A549 (cell line): Measurements from ENCODE around the gene PALLD. TPM values are rescaled to one million over a fixed set of nuclear protein-coding genes. Genes with fewer than 3 reads are reported as not detected.
A peak's percentile ranks its signal among the peaks of the same experiment; 100 is the strongest.

Source experiments
- ATAC-seq, 2 experiments: fragments of 200-7000 bp in 1 of 2; fragments of >200 bp in 1 of 2; cut with Nextera tagmentation in 1 of 2; cut with Tn5 transposase in 1 of 2; 3 replicates each; pipeline versions ENCODE4 v1.8.0 to v1.9.1; 2018 to 2020; ENCODE audit warnings: mild to moderate bottlenecking in 1 of 2, moderate library complexity in 1 of 2
- CTCF ChIA-PET: fragments of 300-600 bp; sonication (Branson Sonifier 250); formaldehyde crosslinking; extraction: SDS; loops from one replicate; lab custom pipeline; 2021; ENCODE audit warnings: antibody characterized with exemption, inconsistent platforms; lab: Yijun Ruan, JAX
- POLR2A ChIA-PET: fragments of 350-600 bp; formaldehyde crosslinking; extraction: SDS; loops from one replicate; lab custom pipeline; 2021; ENCODE audit warnings: antibody characterized with exemption, inconsistent platforms; lab: Yijun Ruan, JAX
- DNase-seq, 2 experiments: peaks; one replicate each; pipeline versions ENCODE4 v3.0.0 to v3.0.0-alpha.2; 2011 to 2016; ENCODE audit warnings: low read depth in 1 of 2, low spot score in 1 of 2
- FAIRE-seq: peaks from 2 replicates; lab custom pipeline; 2011; peaks lifted over from hg19 to GRCh38; lab: Jason Lieb, UNC
- H3K27ac ChIP-seq, 2 experiments: fragments of >200 bp; sonication (Bioruptor Twin); formaldehyde crosslinking; 3 replicates each; pipeline ENCODE4 v1.5.1; 2016 to 2017
- H3K4me1 ChIP-seq: fragments of >200 bp; sonication (Bioruptor Twin); formaldehyde crosslinking; 3 replicates; pipeline ENCODE4 v1.6.1; 2016
- H3K4me2 ChIP-seq: fragments of >200 bp; sonication (Bioruptor Twin); formaldehyde crosslinking; 3 replicates; pipeline ENCODE4 v1.6.1; 2016
- H3K4me3 ChIP-seq: fragments of >200 bp; sonication (Bioruptor Twin); formaldehyde crosslinking; 3 replicates; pipeline ENCODE4 v1.5.1; 2016
- H3K9me3 ChIP-seq: fragments of >200 bp; sonication (Bioruptor Twin); formaldehyde crosslinking; 3 replicates; pipeline ENCODE4 v1.6.1; 2016
- CBX2 ChIP-seq: fragments of 200-600 bp; sonication (generic); IDR thresholded peaks from 2 replicates; pipeline ENCODE4 v1.6.1; 2016; ENCODE audit warnings: low read depth, mild to moderate bottlenecking, borderline replicate concordance
- EHF ChIP-seq: fragments of 250-450 bp; sonication (Bioruptor Pico); IDR thresholded peaks from 2 replicates; pipeline ENCODE4 v1.5.0; 2020; ENCODE audit warnings: mild to moderate bottlenecking
- EP300 ChIP-seq, 2 experiments: fragments of >200 bp; sonication (Bioruptor Twin); formaldehyde crosslinking; IDR thresholded peaks; 2 replicates in 1 of 2; 3 replicates in 1 of 2; pipeline ENCODE4 v1.6.1; 2016 to 2017
- ESRRA ChIP-seq: fragments of 150-350 bp; IDR thresholded peaks from 2 replicates; pipeline ENCODE4 v1.6.1; 2014; ENCODE audit warnings: mild to moderate bottlenecking, low read length, borderline replicate concordance
- HMGXB4 ChIP-seq: fragments of 250-450 bp; sonication (Bioruptor Pico); IDR thresholded peaks from 2 replicates; pipeline ENCODE4 v1.5.0; 2021; ENCODE audit warnings: mild to moderate bottlenecking, moderate library complexity, borderline replicate concordance
- JUN ChIP-seq, 2 experiments: fragments of >200 bp; sonication (Bioruptor Twin); formaldehyde crosslinking; IDR thresholded peaks; 2 replicates in 1 of 2; 3 replicates in 1 of 2; pipeline ENCODE4 v1.6.1; 2016 to 2017
- KDM1A ChIP-seq: fragments of 200-600 bp; sonication (generic); IDR thresholded peaks from 2 replicates; pipeline ENCODE4 v1.6.1; 2016; ENCODE audit warnings: low read depth, mild to moderate bottlenecking
- MAFK ChIP-seq: fragments of 450-650 bp; IDR thresholded peaks from 2 replicates; pipeline ENCODE4 v1.6.1; 2014; ENCODE audit not compliant: partially characterized antibody
- MAZ ChIP-seq: fragments of 150-350 bp; IDR thresholded peaks from 2 replicates; pipeline ENCODE4 v1.6.1; 2014; ENCODE audit warnings: antibody characterized with exemption, low read depth, low read length, borderline replicate concordance
- NPAS2 ChIP-seq: fragments of 250-450 bp; sonication (Bioruptor Pico); IDR thresholded peaks from 2 replicates; pipeline ENCODE4 v1.8.0; 2022; ENCODE audit warnings: mild to moderate bottlenecking, moderate library complexity, borderline replicate concordance
- PBX3 ChIP-seq: IDR thresholded peaks from 2 replicates; pipeline ENCODE4 v1.6.1; 2012
- RAD21 ChIP-seq, 2 experiments: fragments of >200 bp in 1 of 2; sonication (Bioruptor Twin) in 1 of 2; formaldehyde crosslinking in 1 of 2; IDR thresholded peaks in 1 of 2; conservative IDR thresholded peaks in 1 of 2; 2 replicates in 1 of 2; 3 replicates in 1 of 2; pipeline ENCODE4 v1.6.1; 2012 to 2018; ENCODE audit warnings: inconsistent platforms in 1 of 2
- RARB ChIP-seq: fragments of 250-450 bp; sonication (Bioruptor Pico); IDR thresholded peaks from 2 replicates; pipeline ENCODE4 v1.8.0; 2021; ENCODE audit warnings: mild to moderate bottlenecking, moderate library complexity
- SMC3 ChIP-seq: fragments of >200 bp; sonication (Bioruptor Twin); formaldehyde crosslinking; IDR thresholded peaks from 3 replicates; pipeline ENCODE4 v1.6.1; 2018; ENCODE audit warnings: inconsistent platforms
- SREBF2 ChIP-seq: fragments of 450-650 bp; IDR thresholded peaks from 2 replicates; pipeline ENCODE4 v1.6.1; 2014; ENCODE audit warnings: mild to moderate bottlenecking, moderate library complexity
- ZFP36 ChIP-seq: fragments of 450-650 bp; IDR thresholded peaks from 2 replicates; pipeline ENCODE4 v1.6.1; 2014; ENCODE audit warnings: borderline replicate concordance; ENCODE audit not compliant: partially characterized antibody
- WGBS: methylation state at CpG from one replicate; pipeline ENCODE4 v1.1.6; 2017; ENCODE audit errors: missing lambda C conversion rate; 5-methylcytosine and 5-hydroxymethylcytosine counted together
- polyA plus RNA-seq, 4 experiments: library from polyadenylated mRNA; depleted of rRNA in 3 of 4; stranded (reverse); fragments of >200 nt; fragmentation: RNase III in 1 of 4; extraction: RNeasy Plus Mini Kit Qiagen cat#74134 plus additional on column Dnase treatment in 1 of 4; gene quantifications; 2 replicates in 3 of 4; 3 replicates in 1 of 4; pipeline ENCODE4 v1.2.3, GENCODE V29; 2011 to 2017

Gene PALLD
- polyA plus RNA-seq, 2 of the 4 experiments (the other 2 are of a cell fraction), result 88.8 to 113 TPM

DNA sequence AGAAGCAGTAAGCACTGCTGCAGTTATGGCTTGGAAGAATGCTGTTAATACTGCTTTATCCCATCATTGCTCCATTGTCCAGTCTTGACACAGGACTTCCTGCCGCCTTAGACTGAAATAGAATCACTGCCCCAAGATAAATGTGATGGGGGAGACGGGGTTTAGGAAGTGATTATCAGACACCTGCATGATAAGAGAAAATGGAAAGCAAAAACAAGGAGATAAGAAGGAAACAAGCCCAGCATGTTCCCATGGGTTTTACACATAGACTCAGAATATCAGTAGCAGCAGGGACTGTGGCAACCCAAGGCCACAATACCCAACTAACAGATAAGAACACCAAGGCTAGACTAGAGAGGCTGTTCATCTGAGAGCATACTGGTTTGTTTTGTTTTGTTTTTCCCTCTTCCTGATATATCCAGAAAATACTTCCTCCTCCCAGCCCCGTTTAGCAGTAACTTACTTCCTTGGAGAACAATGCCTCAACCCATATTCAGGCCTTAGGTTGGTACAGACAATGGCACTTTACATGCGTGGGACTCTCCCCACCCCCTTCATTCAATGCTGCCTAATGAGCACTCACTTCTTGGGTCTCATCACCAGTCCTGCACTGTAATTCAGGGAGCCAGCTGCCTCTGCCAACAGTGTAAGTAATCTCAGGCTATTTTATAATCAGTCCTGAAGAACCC lies 280.6 kb downstream of the PALLD start:
- ChIA-PET CTCF (interaction anchor here (1.0 kb wide), 1 partner anchor 191 kb away, joined by 3 read pairs; no protein-coding TSS in a partner anchor), POLR2A (no interaction called here)
- Histone ChIP-seq H3K9me3 (peaks cover 10% of the 10 kb centered on the region; the same call in 2 of the 3 replicates), H3K4me1 (no peaks in the 10 kb centered on the region), H3K4me3 (no peak overlapping the region)
- WGBS, result 84% methylated on average over 4 of the region's 4 CpGs
- DNase-seq (no peak), FAIRE-seq (no peak)
- TF ChIP-seq MAZ (no peak), EHF (CRISPR knock-in tag) (no peak), SMC3 (no peak), ZFP36 (no peak), SREBF2 (no peak), PBX3 (no peak), ESRRA (no peak)
- TF ChIP-seq, all 56 proteins: peak for 0
- ATAC-seq, result no peak
- Histone ChIP-seq H3K27ac (peak overlapping the region in 1 of 2 experiments; percentile 30; a peak in 1 of 6 replicates), H3K4me2 (no peak overlapping the region)

GRCh38 chr4:168781341-168781740 lies 284.5 kb downstream of the PALLD start:
- no peak for DNase-seq
- ATAC-seq, result no peak; a peak in 1 of 6 replicates
- TF ChIP-seq KDM1A (no peak), HMGXB4 (CRISPR knock-in tag) (no peak), JUN (IDR thresholded peaks at IDR 0.05) (no peak)
- H3K4me3 ChIP-seq, result no peak overlapping the region
- peaks cover 2% of the 10 kb centered on the region; the same call in 2 of the 3 replicates for H3K9me3 ChIP-seq
- H3K27ac ChIP-seq, result peak overlapping the region in 1 of 2 experiments; percentile 35; a peak in 2 of 6 replicates
- CTCF ChIA-PET, result no interaction called here
- H3K4me1 ChIP-seq, result peaks cover 8% of the 10 kb centered on the region; the same call in 2 of the 3 replicates
- POLR2A ChIA-PET, result no interaction called here
- no peak overlapping the region for H3K4me2 ChIP-seq
- 92% methylated on average over 2 of the region's 4 CpGs for WGBS
- FAIRE-seq, result no peak

DNA sequence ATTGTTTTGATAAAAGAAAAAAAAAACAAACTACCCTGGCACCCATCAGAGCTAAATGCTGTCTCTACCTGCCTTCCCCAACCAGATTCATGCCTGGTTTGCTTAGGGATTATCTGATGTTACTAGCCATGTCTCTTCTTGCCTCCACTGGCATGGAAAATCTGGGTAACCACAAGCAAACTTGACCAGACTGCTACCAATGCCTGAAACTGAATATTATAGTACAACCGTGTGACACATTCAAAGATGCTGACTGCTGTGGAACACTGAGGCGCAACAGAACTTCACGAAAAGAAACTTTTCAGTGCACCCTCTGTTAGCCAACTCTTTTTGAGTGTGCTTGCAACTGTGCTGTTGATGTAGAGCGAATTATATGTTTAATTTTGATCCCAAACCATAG lies 285.1 kb downstream of the PALLD start:
- Histone ChIP-seq H3K4me2 (no peak overlapping the region), H3K9me3 (no peaks in the 10 kb centered on the region), H3K4me3 (no peak overlapping the region), H3K4me1 (peaks cover 14% of the 10 kb centered on the region), H3K27ac (peak overlapping the region in 1 of 2 experiments; percentile 35; a peak in 2 of 6 replicates)
- ChIA-PET POLR2A (interaction anchor here (0.6 kb wide), 1 partner anchor 34 kb away, joined by 3 read pairs; no protein-coding TSS in a partner anchor), CTCF (no interaction called here)
- WGBS, result 95% methylated on average over 4 of the region's 4 CpGs
- ATAC-seq (no peak), DNase-seq (no peak), FAIRE-seq (no peak)
- no peak for TF ChIP-seq SREBF2
- TF ChIP-seq EP300 (IDR thresholded peaks at IDR 0.05), result no peak
- TF ChIP-seq ESRRA, result no peak
- TF ChIP-seq CBX2, result no peak
- TF ChIP-seq RARB, result no peak

DNA sequence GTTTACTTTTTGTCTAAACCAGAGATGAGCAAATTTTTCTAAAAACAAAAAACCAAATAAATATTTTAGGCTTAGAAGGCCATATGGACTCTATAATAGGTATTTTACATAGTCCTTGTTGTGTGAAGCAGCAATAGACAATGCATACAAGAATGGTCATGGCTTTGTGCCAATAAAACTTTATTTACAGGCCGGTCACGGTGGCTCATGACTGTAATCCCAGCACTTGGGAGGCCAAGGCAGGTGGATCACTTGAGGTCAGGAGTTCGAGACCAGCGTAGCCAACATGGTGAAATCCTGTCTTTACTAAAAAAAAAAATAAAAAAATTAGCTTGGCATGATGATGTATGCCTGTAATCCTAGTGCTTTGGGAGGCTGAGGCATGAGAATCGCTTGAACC lies 285.6 kb downstream of the PALLD start:
- 82% methylated on average over 5 of the region's 5 CpGs for WGBS
- DNase-seq, result no peak
- H3K4me1 ChIP-seq, result peaks cover 19% of the 10 kb centered on the region
- H3K4me3 ChIP-seq, result no peak overlapping the region
- TF ChIP-seq NPAS2 (CRISPR knock-in tag), result no peak
- TF ChIP-seq MAFK, result no peak
- no peak for TF ChIP-seq RAD21 (conservative IDR thresholded peaks at IDR 0.05 in 1 of 2, IDR thresholded peaks at IDR 0.05 in 1 of 2)
- no peak for TF ChIP-seq ESRRA
- no peak for TF ChIP-seq MAZ
- CTCF ChIA-PET, result no interaction called here
- FAIRE-seq, result no peak
- H3K9me3 ChIP-seq, result no peaks in the 10 kb centered on the region
- no peak overlapping the region for H3K4me2 ChIP-seq
- H3K27ac ChIP-seq, result no peak overlapping the region
- no peak for ATAC-seq
- POLR2A ChIA-PET, result interaction anchor here (0.5 to 0.6 kb wide), 2 partner anchors 33 to 100 kb away, joined by 3 read pairs; no protein-coding TSS in a partner anchor
